Hematopoietic multipotent progenitor cell treated with erythropoietin and hydrocortisone succinate and interleukin-3 and kit ligand, for 17 days (in vitro differentiated cells): ENCODE results near the gene MGAT4C.
"Not testable (repeated sequence)": the region's sequence is repeated elsewhere in the genome, so short reads cannot be mapped to it uniquely, and the experiment has no call there.

Source experiments
- DNase-seq: peaks from one replicate; pipeline ENCODE4 v3.0.0-alpha.2; 2015; ENCODE audit warnings: low spot score

Gene MGAT4C

DNA sequence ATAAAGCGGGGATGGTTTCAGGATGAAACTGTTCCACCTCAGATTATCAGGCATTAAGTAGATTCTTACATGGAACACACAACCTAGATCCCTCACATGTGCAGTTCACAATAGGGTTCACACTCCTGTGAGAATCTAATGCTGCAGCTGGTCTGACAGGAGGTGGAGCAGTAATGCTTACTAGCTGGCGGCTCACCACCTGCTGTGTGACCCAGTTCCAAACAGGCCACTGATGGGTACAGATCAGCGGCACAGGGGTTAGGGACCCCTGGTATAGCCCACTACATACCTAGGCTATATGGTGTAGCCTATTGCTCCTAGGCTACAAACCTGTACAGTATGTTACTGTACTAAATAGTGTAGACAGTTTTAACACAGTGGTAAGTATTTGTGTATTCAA, 129.3 kb downstream of the MGAT4C start:
- not testable (repeated sequence) for DNase-seq

DNA sequence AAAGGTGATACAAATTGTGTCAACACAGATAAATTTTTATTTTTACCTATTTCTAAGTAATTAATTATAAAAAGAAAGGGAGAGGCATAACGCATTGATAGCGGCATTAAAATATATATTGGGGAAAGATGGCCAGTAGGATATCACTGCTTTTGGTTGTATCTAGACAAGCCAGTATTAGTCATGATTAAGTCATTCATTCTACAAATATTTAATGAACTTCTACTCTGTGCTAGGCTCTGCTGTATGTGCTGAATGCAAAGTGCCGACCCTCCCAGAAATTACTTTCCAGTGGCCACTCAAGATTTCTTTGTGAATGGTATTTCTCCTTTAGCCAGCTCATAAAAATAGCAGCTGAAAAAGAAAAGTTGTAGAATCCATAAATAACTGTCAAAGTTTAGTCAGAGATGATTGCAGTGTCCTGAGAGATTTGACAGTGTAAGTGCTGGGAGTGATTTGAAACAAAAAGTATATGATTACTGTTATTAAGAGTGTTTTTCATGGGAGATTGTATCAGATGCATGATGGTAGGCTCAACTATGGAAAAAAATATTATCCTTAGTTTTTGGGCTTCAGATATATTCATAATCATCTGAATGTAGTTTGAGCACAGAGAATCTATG, 133.2 kb downstream of the MGAT4C start:
- DNase-seq: no peak

DNA sequence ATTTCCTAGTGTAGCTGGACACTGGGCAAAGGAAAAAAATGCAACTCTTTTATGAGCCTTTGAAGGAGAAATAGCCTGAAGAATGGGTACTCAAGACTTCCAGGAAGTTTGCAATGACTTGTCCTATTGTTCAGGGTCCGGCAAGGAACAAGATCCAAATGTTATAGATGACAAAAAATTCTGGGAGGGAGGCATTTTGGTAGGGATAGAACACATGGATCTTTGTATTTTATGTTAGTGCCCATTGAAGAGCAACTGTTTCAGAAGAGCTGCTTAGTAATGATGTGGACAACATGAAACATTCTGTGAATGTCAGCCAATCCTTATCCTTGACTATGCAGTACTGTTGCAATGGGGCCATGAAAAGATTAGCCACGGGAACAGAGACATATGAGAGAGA, 138.0 kb downstream of the MGAT4C start:
- no peak for DNase-seq

DNA sequence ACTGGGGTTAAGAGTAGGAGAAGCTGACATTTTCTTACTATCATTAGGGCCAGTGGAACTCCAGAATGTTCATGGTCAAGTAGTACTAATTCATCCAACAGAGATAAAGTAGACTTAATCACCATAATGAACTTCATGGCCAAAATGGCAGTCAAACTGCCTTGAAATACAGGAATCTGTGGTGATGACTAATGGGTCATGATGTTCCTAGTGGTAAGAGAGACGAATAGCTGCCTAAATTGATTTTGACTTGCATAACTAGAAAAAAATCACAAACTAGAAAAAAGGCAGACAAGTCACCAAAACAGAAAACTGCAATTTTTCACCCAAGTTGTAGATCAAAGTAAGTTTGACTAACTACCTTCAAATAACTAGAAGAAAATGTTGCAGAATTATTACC, 138.5 kb downstream of the MGAT4C start:
- DNase-seq: no peak

DNA sequence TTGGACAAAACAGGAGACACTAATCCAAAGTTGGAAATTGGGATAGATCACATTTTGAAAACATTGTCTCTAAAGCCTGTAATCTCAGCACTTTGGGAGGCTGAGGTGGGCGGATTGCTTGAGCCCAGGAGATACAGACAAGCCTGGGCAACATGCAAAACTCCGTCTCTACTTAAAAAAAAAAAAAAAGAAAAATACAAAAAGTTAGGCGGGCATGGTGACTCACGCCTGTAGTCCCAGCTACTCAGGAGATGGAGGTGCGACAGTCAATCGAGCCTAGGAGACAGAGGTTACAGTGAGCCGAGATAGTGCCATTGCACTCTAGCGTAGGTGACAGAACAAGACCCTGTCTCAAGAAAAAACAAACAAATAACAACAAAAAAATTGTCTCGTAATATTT, 152.1 kb downstream of the MGAT4C start:
- no peak for DNase-seq

DNA sequence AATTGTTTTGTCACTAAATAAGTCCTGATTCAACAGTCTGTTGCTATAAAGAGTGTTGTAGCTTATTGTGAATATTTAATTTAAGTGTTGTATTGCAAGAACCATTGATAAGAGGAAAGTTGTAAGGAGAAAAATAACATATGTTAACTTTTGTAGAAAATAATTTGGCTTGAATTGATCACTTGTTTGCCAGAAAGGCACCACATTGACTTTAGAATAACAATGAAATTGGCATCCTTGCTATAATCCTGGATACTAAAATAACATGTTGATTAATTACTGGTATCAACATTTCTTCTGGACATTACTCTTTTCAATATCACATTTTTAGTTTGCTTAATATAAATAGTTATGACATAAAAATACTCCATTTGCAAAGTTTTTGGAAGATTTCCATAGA, 159.0 kb downstream of the MGAT4C start:
- no peak for DNase-seq

DNA sequence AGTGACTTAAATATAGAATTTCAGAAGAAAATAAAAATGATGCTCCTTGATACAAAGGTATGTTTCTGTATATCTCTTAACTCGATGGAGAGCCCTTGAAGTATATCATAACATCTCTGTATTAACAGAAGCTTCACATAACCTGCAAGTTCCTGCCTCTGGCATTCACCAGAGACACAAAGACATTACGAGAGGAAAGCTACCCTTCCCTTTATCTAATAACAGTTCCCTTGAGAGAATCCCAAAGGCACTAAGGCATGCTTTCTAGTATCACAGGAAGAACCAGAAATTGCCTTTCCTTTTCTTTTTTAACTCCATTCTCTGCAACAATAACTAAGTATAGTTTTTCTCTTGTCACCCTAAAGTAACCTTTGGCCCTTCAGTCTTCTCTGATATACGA, 164.5 kb downstream of the MGAT4C start:
- no peak for DNase-seq

DNA sequence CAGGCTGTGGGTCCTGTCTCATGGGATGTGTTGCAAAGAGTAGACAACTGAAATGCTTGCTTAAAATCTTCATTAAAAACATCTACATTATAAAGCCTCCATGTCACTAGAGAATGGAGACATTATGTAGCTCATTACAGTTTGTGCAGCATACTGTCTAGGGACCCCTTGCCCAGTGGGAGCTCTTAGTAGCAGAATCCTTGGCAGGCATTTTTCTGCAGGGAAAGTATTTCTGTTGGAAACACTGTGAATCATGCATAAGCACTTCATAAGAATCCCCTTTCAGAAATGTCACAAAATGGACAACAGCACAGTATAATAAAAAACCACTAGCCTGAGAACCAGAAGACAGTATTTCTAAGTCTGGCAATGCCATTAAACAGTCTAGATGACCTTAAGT, 174.3 kb downstream of the MGAT4C start:
- DNase-seq: no peak

DNA sequence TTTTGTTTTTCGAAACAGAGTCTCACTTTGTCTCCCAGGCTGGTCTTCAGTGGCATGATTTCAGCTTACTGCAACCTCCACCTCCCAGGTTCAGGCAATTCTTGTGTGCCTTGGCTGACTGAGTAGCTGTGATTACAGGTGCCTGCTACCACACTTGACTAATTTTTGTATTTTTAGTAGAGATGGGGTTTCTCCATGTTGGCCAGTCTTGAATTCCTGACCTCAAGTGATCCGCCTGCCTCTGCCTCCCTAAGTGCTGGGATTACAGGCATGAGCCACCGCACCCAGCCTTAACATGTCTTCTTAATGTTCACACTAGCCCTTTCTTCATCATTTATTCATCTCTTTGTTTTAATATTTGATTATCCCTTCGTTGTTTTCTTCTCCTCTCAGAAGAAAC, 197.1 kb downstream of the MGAT4C start:
- not testable (repeated sequence) for DNase-seq

DNA sequence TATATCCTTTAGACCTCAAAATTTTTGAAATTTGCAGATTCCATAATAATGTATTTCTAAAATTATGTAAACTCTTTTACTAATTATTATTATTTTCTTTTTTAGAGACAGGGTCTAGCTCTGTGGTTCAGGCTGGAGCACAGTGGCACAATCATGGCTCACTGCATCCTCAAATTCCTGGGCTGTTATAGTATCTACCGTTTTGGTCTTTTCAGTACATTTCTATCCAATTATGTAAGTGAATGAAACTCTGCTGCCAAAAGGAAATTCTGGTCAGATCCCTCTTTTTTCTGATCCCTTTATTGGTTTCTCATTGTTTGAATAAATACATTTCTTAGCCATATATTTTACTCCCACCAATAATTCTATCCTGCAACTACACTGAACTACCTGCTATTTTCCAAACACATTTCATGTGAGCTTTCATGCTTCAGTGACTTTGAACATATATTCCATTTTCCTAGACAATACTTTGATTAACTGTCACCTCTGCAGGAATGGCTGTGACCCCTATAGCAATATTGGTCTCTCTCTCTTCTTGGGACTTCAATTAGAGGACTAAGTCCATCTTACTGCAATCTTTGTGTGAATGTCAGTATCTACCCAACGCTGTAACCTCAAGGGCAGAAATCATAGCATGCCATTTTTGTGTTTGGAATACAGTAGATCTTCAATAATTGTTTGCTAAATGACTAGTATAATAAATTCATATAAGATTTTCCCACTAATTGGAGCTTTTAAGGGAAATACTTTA, 198.9 kb downstream of the MGAT4C start:
- no peak for DNase-seq

DNA sequence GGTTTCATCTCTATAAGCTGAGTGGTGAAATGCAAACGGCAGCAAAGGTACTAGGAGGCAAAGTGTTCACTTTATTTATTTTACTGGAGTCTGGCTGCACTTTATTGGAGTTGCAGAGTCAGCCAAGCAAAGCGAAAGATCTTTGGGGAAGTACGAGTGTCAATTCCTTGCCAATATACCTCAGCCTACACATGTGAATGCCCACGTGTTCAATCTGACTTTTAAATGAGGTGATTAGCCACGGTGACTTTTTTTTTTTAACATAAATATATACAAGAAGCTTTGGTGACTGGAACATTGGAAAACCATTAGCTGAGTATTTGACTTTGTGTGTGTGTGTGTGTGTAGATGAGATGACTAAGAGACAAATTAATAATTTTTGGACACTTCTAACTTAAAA, 203.3 kb downstream of the MGAT4C start:
- no peak for DNase-seq

DNA sequence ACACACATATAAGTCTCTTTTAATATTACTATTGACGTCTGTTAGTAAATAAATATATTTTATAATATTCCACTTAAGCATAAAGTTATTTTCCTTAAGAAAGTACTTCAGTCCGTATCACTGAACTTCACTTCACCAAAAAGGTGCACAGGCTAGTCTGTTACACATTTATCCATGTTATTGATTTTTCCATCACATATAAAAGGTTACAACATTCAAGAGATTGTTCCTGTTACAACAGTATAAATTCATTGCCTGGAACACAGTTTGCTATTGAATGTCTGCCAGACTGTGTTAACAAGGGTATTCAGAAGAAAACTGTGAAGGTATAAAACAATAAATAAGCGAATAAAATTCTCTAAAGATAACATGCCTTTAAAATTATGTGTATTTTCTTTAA, 206.2 kb downstream of the MGAT4C start:
- no peak for DNase-seq

DNA sequence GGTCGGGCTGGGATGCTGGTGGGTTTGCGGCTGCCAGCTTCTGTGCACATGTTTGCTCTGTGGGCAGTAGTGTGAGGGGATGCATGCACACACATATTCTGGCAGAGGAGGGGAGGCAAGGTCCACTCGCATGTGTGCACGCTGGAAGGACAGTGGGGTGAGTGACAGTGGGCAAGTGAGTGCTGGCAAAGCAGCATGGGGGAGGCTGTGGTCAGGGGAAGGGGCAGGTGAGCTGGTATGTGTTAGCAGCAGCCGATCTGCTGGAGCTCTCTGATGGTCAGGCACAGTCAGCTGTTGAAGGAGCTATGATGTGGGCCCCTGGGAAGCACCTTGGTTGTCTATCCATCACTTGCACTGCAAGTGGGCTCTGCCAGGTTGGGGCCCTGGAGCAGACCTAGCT, 211.8 kb downstream of the MGAT4C start:
- no peak for DNase-seq

DNA sequence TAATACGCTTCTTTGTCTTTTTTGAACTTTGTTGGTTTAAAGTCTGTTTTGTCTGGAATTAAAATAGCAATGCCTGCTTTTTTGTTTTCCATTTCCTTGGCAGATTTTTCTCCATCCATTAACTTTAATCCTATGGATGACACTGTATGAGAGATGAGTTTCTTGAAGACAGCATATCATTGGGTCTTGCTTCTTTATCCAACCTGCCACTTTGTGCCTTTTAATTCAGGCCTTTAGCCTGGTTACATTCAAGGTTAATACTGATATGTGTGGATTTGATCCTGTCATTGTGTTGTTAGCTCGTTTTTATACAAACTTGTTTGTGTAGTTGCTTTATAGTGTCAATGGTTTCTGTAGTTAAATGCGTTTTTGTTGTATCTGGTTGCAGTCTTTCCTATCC, 214.1 kb downstream of the MGAT4C start:
- no peak for DNase-seq

DNA sequence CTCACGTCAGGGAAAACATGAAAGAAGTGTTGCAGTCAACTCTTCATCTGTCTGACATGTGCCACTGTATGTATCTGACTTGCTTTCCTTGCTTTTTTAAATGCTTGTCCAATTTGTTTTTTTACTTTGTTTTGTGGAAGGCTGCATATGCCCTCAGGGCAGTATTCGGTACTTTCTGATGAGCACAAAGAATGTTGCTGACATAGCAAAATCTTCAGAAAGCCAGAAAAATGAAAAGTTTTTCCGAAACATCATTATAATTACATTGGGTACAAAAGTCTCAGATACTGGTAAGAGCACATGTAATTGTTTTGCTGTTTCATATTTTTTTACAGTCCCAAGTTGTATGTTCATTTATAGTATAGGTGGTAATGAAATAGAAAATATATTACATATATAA, 237.8 kb downstream of the MGAT4C start:
- DNase-seq: no peak

DNA sequence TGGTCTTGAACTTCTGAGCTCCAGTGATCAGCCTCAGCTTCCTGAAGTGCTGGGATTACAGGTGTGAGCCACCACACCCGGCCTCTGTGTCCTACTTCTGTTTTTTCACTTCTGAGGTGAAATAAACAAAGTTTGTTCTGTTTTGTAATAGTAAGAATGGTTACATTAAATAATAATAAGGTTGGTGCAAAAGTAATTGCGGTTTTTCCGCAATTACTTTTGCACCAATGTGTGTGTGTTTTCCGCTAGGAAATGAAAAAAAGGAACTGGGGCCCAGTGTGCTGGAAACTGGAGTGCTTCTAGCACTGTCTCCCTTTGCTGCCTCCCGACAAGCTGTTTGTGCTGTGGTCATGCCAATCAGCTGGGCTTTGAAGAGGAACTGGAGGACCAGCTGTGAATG, 241.2 kb downstream of the MGAT4C start:
- no peak for DNase-seq

DNA sequence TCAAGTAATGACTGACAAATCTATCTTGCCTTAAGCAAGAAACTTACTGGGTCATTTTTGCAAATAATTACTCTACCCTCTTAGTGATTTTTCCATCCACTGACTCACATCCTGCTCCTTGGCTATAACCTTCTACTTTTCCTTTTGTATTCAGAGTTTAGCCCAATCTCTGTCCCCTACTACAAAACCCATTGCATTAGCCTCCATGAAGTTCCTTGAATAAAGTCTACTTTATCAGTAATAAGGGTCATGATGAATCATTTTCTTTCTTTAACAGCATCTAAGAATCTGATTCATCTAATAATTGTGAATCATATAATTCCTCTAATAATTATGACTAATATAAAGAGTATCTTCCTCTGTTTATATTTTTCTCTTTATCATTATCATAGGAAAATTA, 249.5 kb downstream of the MGAT4C start:
- DNase-seq: no peak

DNA sequence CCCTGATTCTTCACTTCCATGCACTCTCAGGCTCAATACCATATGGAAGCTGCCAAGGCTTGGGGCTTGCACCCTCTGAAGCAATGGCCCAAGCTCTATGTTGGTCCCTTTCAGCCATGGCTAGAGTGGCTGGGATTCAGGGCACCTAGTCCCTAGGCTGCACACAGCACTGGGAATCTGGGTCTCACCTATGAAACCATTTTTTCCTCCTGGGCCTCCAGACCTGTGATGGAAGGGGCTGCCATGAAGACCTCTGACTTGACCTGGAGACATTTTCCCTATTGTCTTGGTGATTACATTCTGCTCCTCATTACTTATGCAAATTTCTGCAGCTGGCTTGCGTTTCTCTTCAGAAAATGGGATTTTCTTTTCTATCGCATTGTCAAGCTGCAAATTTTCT, 258.1 kb downstream of the MGAT4C start:
- DNase-seq: no peak

DNA sequence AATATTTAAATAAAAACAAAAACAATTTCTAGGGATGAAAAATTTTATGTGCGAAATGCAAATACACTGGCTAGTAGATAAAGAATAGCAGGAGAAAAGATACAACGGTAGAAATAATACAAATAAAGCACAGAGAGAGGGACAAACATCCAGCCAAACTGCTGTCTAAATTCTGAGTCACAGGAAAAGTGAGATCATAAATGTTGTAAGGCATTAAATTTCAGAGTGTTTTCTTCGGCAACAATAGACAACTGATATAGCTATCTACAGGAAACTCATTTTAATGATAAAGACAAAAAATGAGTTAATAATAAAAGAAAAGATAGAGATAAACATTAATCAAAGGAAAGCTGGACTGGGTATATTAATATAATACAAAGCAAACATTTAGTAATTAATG, 259.9 kb downstream of the MGAT4C start:
- no peak for DNase-seq

DNA sequence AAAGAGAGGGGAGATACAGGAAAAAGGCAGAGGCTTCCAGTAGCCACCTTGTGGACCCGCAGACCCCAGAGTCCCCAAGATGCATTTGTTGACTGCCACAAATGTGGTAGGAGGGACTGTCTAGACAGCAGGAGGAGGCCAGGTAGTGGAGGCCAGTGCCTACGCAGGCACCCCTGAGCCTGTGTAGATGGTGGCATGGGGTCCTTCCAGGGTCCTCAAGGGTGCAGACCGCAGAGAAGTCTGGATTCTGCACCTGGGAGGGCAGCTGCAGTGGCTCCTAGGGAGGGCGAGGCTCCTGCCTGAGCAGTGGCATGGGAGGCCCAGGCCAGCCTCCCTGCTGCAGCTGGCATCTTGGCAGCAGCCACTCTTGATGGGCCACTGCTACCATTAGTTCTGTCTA, 262.4 kb downstream of the MGAT4C start:
- DNase-seq: no peak

DNA sequence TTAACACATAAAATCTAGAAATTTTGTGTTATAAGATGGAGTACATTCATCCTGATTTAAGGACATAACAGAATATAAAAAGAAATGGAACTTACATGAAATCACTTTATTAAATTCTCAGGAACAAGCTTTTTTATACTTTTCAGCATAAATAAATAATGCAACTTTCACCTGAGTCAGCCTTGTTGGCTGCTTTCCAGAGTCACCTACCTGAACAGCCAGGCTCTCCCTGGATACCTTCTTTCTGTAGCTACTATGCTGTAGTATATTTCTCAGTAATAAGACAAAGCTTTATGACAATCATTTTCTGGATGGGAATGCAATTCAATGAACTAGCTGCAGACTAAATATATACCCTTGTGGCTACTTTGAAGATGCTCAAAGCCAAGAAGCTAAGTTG, 270.2 kb downstream of the MGAT4C start:
- no peak for DNase-seq

DNA sequence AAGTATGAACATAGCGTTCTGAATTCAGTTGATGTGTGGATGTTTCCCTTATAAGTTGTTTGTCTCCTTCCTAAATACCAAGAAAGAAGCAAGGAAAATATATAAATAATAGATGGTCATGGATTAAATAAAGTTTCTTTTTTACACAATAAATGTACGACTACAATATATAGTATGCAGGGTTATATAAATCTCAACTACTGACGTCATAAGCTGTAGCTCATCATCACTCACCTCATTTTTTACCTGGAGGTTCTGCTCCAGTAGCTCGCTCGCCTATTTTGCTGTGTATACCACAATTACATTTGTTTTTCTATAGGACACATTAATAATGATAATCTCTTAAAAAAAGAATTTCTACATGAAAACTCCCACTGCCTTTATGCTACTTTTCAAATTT, 272.6 kb downstream of the MGAT4C start:
- no peak for DNase-seq

DNA sequence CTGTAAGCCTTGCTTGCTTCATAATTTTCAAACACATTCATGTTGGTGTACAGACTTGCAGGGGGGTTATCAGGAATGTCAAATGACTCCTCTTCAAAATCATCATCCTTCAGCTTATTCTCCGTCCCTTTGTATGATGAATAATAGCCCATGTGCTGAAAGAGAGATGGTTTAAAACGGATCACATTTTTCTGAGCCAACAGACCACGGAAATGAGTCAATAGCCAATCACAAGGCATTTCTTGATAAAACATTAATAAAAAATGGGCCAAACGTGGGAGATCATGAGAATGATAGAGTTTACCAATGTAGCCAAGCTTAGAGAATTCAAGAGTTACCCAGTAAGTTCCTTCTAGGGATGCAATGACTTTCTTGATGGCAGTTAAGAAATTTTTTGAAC, 276.6 kb downstream of the MGAT4C start:
- DNase-seq: no peak

DNA sequence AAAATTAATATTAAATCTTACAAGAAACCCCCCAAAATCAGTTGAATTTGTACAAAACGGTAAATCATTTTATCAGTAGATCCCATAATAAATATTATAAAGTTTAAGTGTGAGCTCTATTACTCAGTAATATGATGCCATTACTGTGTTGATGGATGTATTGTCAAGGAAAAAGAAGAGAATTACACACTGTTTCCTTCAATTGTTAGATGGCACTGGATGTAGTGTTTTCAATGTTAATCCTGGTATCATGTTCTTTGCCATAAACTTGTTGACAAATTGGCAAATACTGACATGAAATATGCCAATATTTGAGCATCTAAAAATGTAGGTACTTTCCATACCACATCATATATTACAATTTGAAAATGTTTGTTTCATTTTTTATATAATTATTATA, 280.5 kb downstream of the MGAT4C start:
- no peak for DNase-seq
